Transverse colon (tissue), 3 donors: ENCODE data around the gene XPC.

Source experiments
- EP300 ChIP-seq: sonication (generic); formaldehyde crosslinking; IDR thresholded peaks from one replicate; pipeline ENCODE4 v1.6.1; 2017; ENCODE audit warnings: antibody characterized with exemption, low read depth
- TF ChIP-seq, protein P1 (sequence below), 5 experiments: fragments of 200-600 bp in 3 of 5; fragments of 450-650 bp in 2 of 5; sonication (generic) in 3 of 5; IDR thresholded peaks; 1 replicate in 2 of 5; 2 replicates in 3 of 5; pipeline ENCODE4 v1.5.1; 2016 to 2017; ENCODE audit warnings: antibody characterized with exemption in 5 of 5, inconsistent platforms in 3 of 5, mild to moderate bottlenecking in 2 of 5, moderate library complexity in 1 of 5

- TF ChIP-seq, protein P1, sequence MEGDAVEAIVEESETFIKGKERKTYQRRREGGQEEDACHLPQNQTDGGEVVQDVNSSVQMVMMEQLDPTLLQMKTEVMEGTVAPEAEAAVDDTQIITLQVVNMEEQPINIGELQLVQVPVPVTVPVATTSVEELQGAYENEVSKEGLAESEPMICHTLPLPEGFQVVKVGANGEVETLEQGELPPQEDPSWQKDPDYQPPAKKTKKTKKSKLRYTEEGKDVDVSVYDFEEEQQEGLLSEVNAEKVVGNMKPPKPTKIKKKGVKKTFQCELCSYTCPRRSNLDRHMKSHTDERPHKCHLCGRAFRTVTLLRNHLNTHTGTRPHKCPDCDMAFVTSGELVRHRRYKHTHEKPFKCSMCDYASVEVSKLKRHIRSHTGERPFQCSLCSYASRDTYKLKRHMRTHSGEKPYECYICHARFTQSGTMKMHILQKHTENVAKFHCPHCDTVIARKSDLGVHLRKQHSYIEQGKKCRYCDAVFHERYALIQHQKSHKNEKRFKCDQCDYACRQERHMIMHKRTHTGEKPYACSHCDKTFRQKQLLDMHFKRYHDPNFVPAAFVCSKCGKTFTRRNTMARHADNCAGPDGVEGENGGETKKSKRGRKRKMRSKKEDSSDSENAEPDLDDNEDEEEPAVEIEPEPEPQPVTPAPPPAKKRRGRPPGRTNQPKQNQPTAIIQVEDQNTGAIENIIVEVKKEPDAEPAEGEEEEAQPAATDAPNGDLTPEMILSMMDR (IDR thresholded peaks at IDR 0.05) = no peak
- no peak for TF ChIP-seq EP300
Measured at GRCh38 chr3:14131134-14131533, 47.3 kb downstream of the XPC start.
